GM12892 (cell line): ENCODE measurements around the gene GFRA1.

Experiments used
- POLR2A ChIP-seq: IDR thresholded peaks from 2 replicates; pipeline ENCODE4 v1.6.1; 2011; ENCODE audit warnings: low read depth, low read length, control low read depth
- POLR2AphosphoS5 ChIP-seq: IDR thresholded peaks from 2 replicates; pipeline ENCODE4 v1.6.1; 2011; ENCODE audit warnings: low read depth, low read length, control low read depth
- TAF1 ChIP-seq: IDR thresholded peaks from 2 replicates; pipeline ENCODE4 v1.6.1; 2011; ENCODE audit warnings: low read depth, mild to moderate bottlenecking, control low read depth, low read length, borderline replicate concordance

GRCh38 chr10:116237260-116237659, 35.7 kb downstream of the GFRA1 start:
- TF ChIP-seq POLR2AphosphoS5: no peak
- TF ChIP-seq POLR2A: no peak
- no peak for TF ChIP-seq TAF1
